H9 (cell line): ENCODE results near the gene POLDIP3. TPM values are rescaled to one million over a fixed set of nuclear protein-coding genes. Genes with fewer than 3 reads are reported as not detected.

ENCODE experiments used
- DNase-seq: peaks from one replicate; pipeline ENCODE4 v3.0.0-alpha.2; 2017
- H2AFZ ChIP-seq: one replicate; pipeline ENCODE4 v1.6.1; 2013; ENCODE audit warnings: mild to moderate bottlenecking, low read length, control low read depth, moderate library complexity
- H2AK5ac ChIP-seq: 2 replicates; pipeline ENCODE4 v1.6.1; 2013; ENCODE audit warnings: low read length, control low read depth, mixed read lengths; ENCODE audit not compliant: insufficient read length
- H2BK120ac ChIP-seq: one replicate; pipeline ENCODE4 v1.6.1; 2013; ENCODE audit warnings: low read depth, mild to moderate bottlenecking, low read length, control low read depth, inconsistent platforms; ENCODE audit not compliant: poor library complexity, severe bottlenecking
- H2BK12ac ChIP-seq: 2 replicates; pipeline ENCODE4 v1.6.1; 2013; ENCODE audit warnings: low read length, control low read depth, mixed read lengths, low read depth; ENCODE audit not compliant: insufficient read length
- H2BK15ac ChIP-seq: 2 replicates; pipeline ENCODE4 v1.6.1; 2013; ENCODE audit warnings: low read depth, low read length, control low read depth
- H2BK20ac ChIP-seq: one replicate; pipeline ENCODE4 v1.6.1; 2013; ENCODE audit warnings: low read depth, mild to moderate bottlenecking, low read length, control low read depth, inconsistent platforms; ENCODE audit not compliant: poor library complexity, severe bottlenecking
- H2BK5ac ChIP-seq: 2 replicates; pipeline ENCODE4 v1.6.1; 2013; ENCODE audit warnings: low read length, control low read depth, mixed read lengths; ENCODE audit not compliant: insufficient read length
- H3K14ac ChIP-seq: 2 replicates; pipeline ENCODE4 v1.6.1; 2013; ENCODE audit warnings: low read length, control low read depth; ENCODE audit not compliant: insufficient read depth
- H3K18ac ChIP-seq: 2 replicates; pipeline ENCODE4 v1.6.1; 2013; ENCODE audit warnings: low read depth, mild to moderate bottlenecking, mixed read lengths, low read length, control low read depth; ENCODE audit not compliant: insufficient read length
- H3K23ac ChIP-seq: 2 replicates; pipeline ENCODE4 v1.6.1; 2013; ENCODE audit warnings: low read length, control low read depth, mixed read lengths, low read depth; ENCODE audit not compliant: insufficient read length
- H3K23me2 ChIP-seq: 2 replicates; pipeline ENCODE4 v1.6.1; 2013; ENCODE audit warnings: low read depth, mild to moderate bottlenecking, mixed read lengths, low read length, control low read depth; ENCODE audit not compliant: insufficient read length, poor library complexity, severe bottlenecking
- H3K27ac ChIP-seq: 2 replicates; pipeline ENCODE4 v1.5.1; 2013; ENCODE audit warnings: low read length, control low read depth, mixed read lengths, low read depth; ENCODE audit not compliant: insufficient read length
- H3K27me3 ChIP-seq: 2 replicates; pipeline ENCODE4 v1.6.1; 2013; ENCODE audit warnings: low read length, control low read depth, inconsistent platforms; ENCODE audit not compliant: insufficient read depth
- H3K4ac ChIP-seq: 2 replicates; pipeline ENCODE4 v1.6.1; 2013; ENCODE audit warnings: low read depth, mild to moderate bottlenecking, control low read depth, inconsistent platforms, low read length, moderate library complexity
- H3K4me1 ChIP-seq: 2 replicates; pipeline ENCODE4 v1.6.1; 2013; ENCODE audit warnings: low read length, control low read depth, inconsistent platforms; ENCODE audit not compliant: insufficient read depth
- H3K4me2 ChIP-seq: 2 replicates; pipeline ENCODE4 v1.6.1; 2013; ENCODE audit warnings: low read length, control low read depth, mixed read lengths; ENCODE audit not compliant: insufficient read length, insufficient read depth
- H3K56ac ChIP-seq: 2 replicates; pipeline ENCODE4 v1.6.1; 2013; ENCODE audit warnings: low read depth, mild to moderate bottlenecking, mixed read lengths, low read length, control low read depth; ENCODE audit not compliant: insufficient read length
- H3K79me1 ChIP-seq: 2 replicates; pipeline ENCODE4 v1.6.1; 2013; ENCODE audit warnings: low read depth, mild to moderate bottlenecking, moderate library complexity, low read length, control low read depth, inconsistent platforms; ENCODE audit not compliant: insufficient read depth, poor library complexity, severe bottlenecking
- H3K79me2 ChIP-seq: 2 replicates; pipeline ENCODE4 v1.6.1; 2013; ENCODE audit warnings: low read length, control low read depth, inconsistent platforms; ENCODE audit not compliant: insufficient read depth
- H3K9ac ChIP-seq: 2 replicates; pipeline ENCODE4 v1.6.1; 2013; ENCODE audit warnings: low read length, control low read depth, mixed read lengths; ENCODE audit not compliant: insufficient read length; ENCODE audit errors: extremely low read depth
- H3K9me3 ChIP-seq: one replicate; pipeline ENCODE4 v1.6.1; 2013; ENCODE audit warnings: low read depth, low read length, inconsistent platforms; ENCODE audit not compliant: control insufficient read depth
- H3T11ph ChIP-seq: one replicate; pipeline ENCODE4 v1.6.1; 2013; ENCODE audit warnings: mild to moderate bottlenecking, low read length, control low read depth, inconsistent platforms
- H4K20me1 ChIP-seq: one replicate; pipeline ENCODE4 v1.6.1; 2013; ENCODE audit not compliant: control insufficient read depth, insufficient read length, insufficient read depth
- H4K5ac ChIP-seq: 2 replicates; pipeline ENCODE4 v1.6.1; 2013; ENCODE audit warnings: low read depth, mild to moderate bottlenecking, mixed read lengths, low read length, control low read depth; ENCODE audit not compliant: insufficient read length
- H4K8ac ChIP-seq: replicated peaks from 2 replicates; pipeline ENCODE4 v1.6.1; 2013; ENCODE audit warnings: low read length, control low read depth, mixed read lengths, low read depth; ENCODE audit not compliant: insufficient read length
- H4K91ac ChIP-seq: 2 replicates; pipeline ENCODE4 v1.6.1; 2013; ENCODE audit warnings: low read depth, mild to moderate bottlenecking, moderate library complexity, mixed read lengths, low read length, control low read depth; ENCODE audit not compliant: insufficient read length
- H3K27ac Mint-ChIP-seq, 3 experiments: 2 replicates in 2 of 3; 3 replicates in 1 of 3; pipeline ENCODE4 v1.8.0; 2020 to 2021; ENCODE audit warnings: mixed read lengths in 3 of 3, mild to moderate bottlenecking in 1 of 3, moderate library complexity in 1 of 3
- H3K27me3 Mint-ChIP-seq: 2 replicates; pipeline ENCODE4 v1.8.0; 2021; ENCODE audit warnings: low read depth, mild to moderate bottlenecking, moderate library complexity, mixed read lengths
- H3K36me3 Mint-ChIP-seq, 3 experiments: 2 replicates in 2 of 3; 3 replicates in 1 of 3; pipeline ENCODE4 v1.8.0; 2020 to 2021; ENCODE audit warnings: low read depth in 3 of 3, mixed read lengths in 3 of 3; ENCODE audit not compliant: insufficient read depth in 1 of 3
- H3K4me1 Mint-ChIP-seq, 2 experiments: 2 replicates each; pipeline ENCODE4 v1.8.0; 2020; ENCODE audit warnings: mixed read lengths in 2 of 2
- H3K4me3 Mint-ChIP-seq, 2 experiments: 2 replicates in 1 of 2; 3 replicates in 1 of 2; pipeline ENCODE4 v1.8.0; 2020 to 2021; ENCODE audit warnings: mild to moderate bottlenecking in 2 of 2, mixed read lengths in 2 of 2, moderate library complexity in 1 of 2
- H3K9me3 Mint-ChIP-seq, 2 experiments: 2 replicates in 1 of 2; 3 replicates in 1 of 2; pipeline ENCODE4 v1.8.0; 2020; ENCODE audit warnings: mild to moderate bottlenecking in 2 of 2, mixed read lengths in 2 of 2, moderate library complexity in 1 of 2
- WGBS: extraction: QIAGEN DNeasy Blood & Tissue Kit; methylation state at CpG from one replicate; pipeline ENCODE4 v1.1.7; 2013; ENCODE audit warnings: missing lambda C conversion rate, low lambda C conversion rate, mixed read lengths; ENCODE audit not compliant: insufficient read length; ENCODE audit errors: extremely low coverage; 5-methylcytosine and 5-hydroxymethylcytosine counted together
- total RNA-seq: library from RNA; stranded (reverse); gene quantifications from 2 replicates; pipeline ENCODE4 v1.2.1, GENCODE V29; 2021
- TF ChIP-seq, protein P1 (sequence below): fragments of 200-600 bp; sonication (generic); conservative IDR thresholded peaks from 3 replicates; pipeline ENCODE4 v1.8.0; 2021; ENCODE audit warnings: antibody characterized with exemption, mild to moderate bottlenecking

The POLDIP3 gene
- total RNA-seq, 1 experiment from 2014 or later: 90.8 TPM

GRCh38 chr22:42624551-42625106, 9.9 kb upstream of the POLDIP3 start:
- TF ChIP-seq, protein P1, sequence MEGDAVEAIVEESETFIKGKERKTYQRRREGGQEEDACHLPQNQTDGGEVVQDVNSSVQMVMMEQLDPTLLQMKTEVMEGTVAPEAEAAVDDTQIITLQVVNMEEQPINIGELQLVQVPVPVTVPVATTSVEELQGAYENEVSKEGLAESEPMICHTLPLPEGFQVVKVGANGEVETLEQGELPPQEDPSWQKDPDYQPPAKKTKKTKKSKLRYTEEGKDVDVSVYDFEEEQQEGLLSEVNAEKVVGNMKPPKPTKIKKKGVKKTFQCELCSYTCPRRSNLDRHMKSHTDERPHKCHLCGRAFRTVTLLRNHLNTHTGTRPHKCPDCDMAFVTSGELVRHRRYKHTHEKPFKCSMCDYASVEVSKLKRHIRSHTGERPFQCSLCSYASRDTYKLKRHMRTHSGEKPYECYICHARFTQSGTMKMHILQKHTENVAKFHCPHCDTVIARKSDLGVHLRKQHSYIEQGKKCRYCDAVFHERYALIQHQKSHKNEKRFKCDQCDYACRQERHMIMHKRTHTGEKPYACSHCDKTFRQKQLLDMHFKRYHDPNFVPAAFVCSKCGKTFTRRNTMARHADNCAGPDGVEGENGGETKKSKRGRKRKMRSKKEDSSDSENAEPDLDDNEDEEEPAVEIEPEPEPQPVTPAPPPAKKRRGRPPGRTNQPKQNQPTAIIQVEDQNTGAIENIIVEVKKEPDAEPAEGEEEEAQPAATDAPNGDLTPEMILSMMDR: no peak
- H2BK20ac ChIP-seq: no peak overlapping the region
- H3K27me3 Mint-ChIP-seq: no peaks in the 10 kb centered on the region
- no peaks in the 10 kb centered on the region for H3K9me3 ChIP-seq
- H2BK120ac ChIP-seq: no peak overlapping the region
- H3K9ac ChIP-seq: no peak overlapping the region
- H3K23me2 ChIP-seq: no peaks in the 10 kb centered on the region
- H3K4me1 Mint-ChIP-seq: peaks cover 3 to 10% of the 10 kb centered on the region in 2 experiments; a peak in 3 of 4 replicates
- no peak overlapping the region for H3K23ac ChIP-seq
- no peak overlapping the region for H3K4me2 ChIP-seq
- H2AFZ ChIP-seq: no peak overlapping the region
- H4K8ac ChIP-seq: no peak overlapping the region
- no peak overlapping the region for H3K14ac ChIP-seq
- no peaks in the 10 kb centered on the region for H3K79me2 ChIP-seq
- H3K27ac Mint-ChIP-seq: no peak overlapping the region
- H2BK12ac ChIP-seq: no peak overlapping the region
- no CpG with 5 or more reads among the region's 12 CpGs for whole genome bisulfite sequencing
- no peak overlapping the region for H3K4me3 Mint-ChIP-seq
- H3K18ac ChIP-seq: no peak overlapping the region
- H2BK15ac ChIP-seq: no peak overlapping the region
- no peak overlapping the region for H2BK5ac ChIP-seq
- H3K4me1 ChIP-seq: no peaks in the 10 kb centered on the region
- H4K20me1 ChIP-seq: no peaks in the 10 kb centered on the region
- H3K9me3 Mint-ChIP-seq: no peaks in the 10 kb centered on the region
- peaks cover 3 to 44% (median 33%) of the 10 kb centered on the region in 3 experiments for H3K36me3 Mint-ChIP-seq
- H3K4ac ChIP-seq: no peak overlapping the region
- no peak overlapping the region for H2AK5ac ChIP-seq
- H3K27me3 ChIP-seq: no peaks in the 10 kb centered on the region
- DNase-seq: no peak
- no peak overlapping the region for H3T11ph ChIP-seq
- no peak overlapping the region for H3K56ac ChIP-seq
- H4K91ac ChIP-seq: no peak overlapping the region
- H3K27ac ChIP-seq: no peak overlapping the region
- no peak overlapping the region for H4K5ac ChIP-seq
- no peaks in the 10 kb centered on the region for H3K79me1 ChIP-seq
